K562 (cell line): ENCODE measurements around the gene SEPHS2. TPM values are rescaled to one million over a fixed set of nuclear protein-coding genes. Genes with fewer than 3 reads are reported as not detected.

ENCODE experiments used
- ATAC-seq: fragments of 200-7000 bp; cut with Tn5 transposase; 3 replicates; pipeline ENCODE4 v1.9.1; 2020; ENCODE audit warnings: moderate library complexity
- BruUV-seq: library from RNA; stranded (reverse); fragments of 400-500 nt; replicated peaks from 2 replicates; lab custom pipeline; 2021; lab: Mats Ljungman, UMichigan
- CTCF ChIA-PET: fragments of 300-600 bp; formaldehyde crosslinking; extraction: SDS; loops from one replicate; lab custom pipeline; 2021; ENCODE audit warnings: low intra/inter-chr PET ratio; lab: Yijun Ruan, JAX
- POLR2A ChIA-PET: fragments of 300-600, 350-650 bp; sonication (Branson Sonifier 250); formaldehyde crosslinking; extraction: SDS; loops from one replicate; lab custom pipeline; 2021; ENCODE audit warnings: antibody characterized with exemption, inconsistent platforms; lab: Yijun Ruan, JAX
- DNase-seq, 4 experiments: peaks; one replicate each; pipeline versions ENCODE4 v3.0.0 to v3.0.0-alpha.2; 2011 to 2018; ENCODE audit warnings: low spot score in 3 of 4, mixed read lengths in 3 of 4; ENCODE audit errors: extremely low read depth in 1 of 4
- FAIRE-seq: peaks from 2 replicates; lab custom pipeline; 2011; peaks lifted over from hg19 to GRCh38; lab: Jason Lieb, UNC
- H2AFZ ChIP-seq: 2 replicates; pipeline ENCODE4 v1.6.0; 2011; ENCODE audit warnings: low read depth, low read length, control low read depth, inconsistent platforms
- H3K27ac ChIP-seq: fragments of 200-600 bp; 3 replicates; pipeline ENCODE4 v1.8.0; 2011; ENCODE audit warnings: low read depth, mild to moderate bottlenecking, control low read depth, inconsistent platforms, low read length, moderate library complexity, mixed read lengths; ENCODE audit errors: extremely low read depth
- H3K27me3 ChIP-seq, 2 experiments: fragments of 300-600 bp in 1 of 2; 2 replicates in 1 of 2; 3 replicates in 1 of 2; pipeline versions ENCODE4 v1.6.0 to v1.8.0; 2011; ENCODE audit warnings: inconsistent platforms in 2 of 2, low read length in 2 of 2, mild to moderate bottlenecking in 1 of 2, mixed read lengths in 1 of 2, moderate library complexity in 1 of 2; ENCODE audit not compliant: control insufficient read depth in 2 of 2, insufficient read depth in 2 of 2
- H3K36me3 ChIP-seq: fragments of 300-600 bp; 3 replicates; pipeline ENCODE4 v1.8.0; 2011; ENCODE audit warnings: mild to moderate bottlenecking, low read length, inconsistent platforms; ENCODE audit not compliant: control insufficient read depth, insufficient read depth
- H3K4me1 ChIP-seq, 2 experiments: fragments of 200-600 bp in 1 of 2; replicated peaks in 1 of 2; 2 replicates in 1 of 2; 3 replicates in 1 of 2; pipeline versions ENCODE4 v1.5.1 to v1.8.0; 2011; ENCODE audit warnings: inconsistent platforms in 2 of 2, low read length in 2 of 2, mild to moderate bottlenecking in 1 of 2, mixed read lengths in 1 of 2, moderate library complexity in 1 of 2; ENCODE audit not compliant: control insufficient read depth in 2 of 2, insufficient read depth in 2 of 2
- H3K4me2 ChIP-seq: 2 replicates; pipeline ENCODE4 v1.6.1; 2011; ENCODE audit warnings: low read length, control low read depth, inconsistent platforms, mixed read lengths; ENCODE audit not compliant: insufficient read depth
- H3K4me3 ChIP-seq: fragments of 200-600 bp; sonication (generic), shearing (Covaris generic); 2 replicates; pipeline ENCODE4 v1.5.1; 2016; ENCODE audit warnings: control low read depth, inconsistent platforms
- H3K79me2 ChIP-seq: fragments of 200-600 bp; 3 replicates; pipeline ENCODE4 v1.8.0; 2011; ENCODE audit warnings: low read length, inconsistent platforms; ENCODE audit not compliant: control insufficient read depth, insufficient read depth
- H3K9ac ChIP-seq, 2 experiments: 2 replicates each; pipeline versions ENCODE4 v1.6.0 to v1.6.1; 2011; ENCODE audit warnings: low read depth in 2 of 2, low read length in 2 of 2, control low read depth in 1 of 2, inconsistent platforms in 1 of 2, mild to moderate bottlenecking in 1 of 2, mixed read lengths in 1 of 2; ENCODE audit not compliant: insufficient read depth in 1 of 2
- H3K9me1 ChIP-seq: one replicate; pipeline ENCODE4 v1.6.0; 2011; ENCODE audit warnings: inconsistent platforms, mild to moderate bottlenecking, low read length, moderate library complexity; ENCODE audit not compliant: control insufficient read depth, insufficient read depth
- H3K9me3 ChIP-seq: replicated peaks from 2 replicates; pipeline ENCODE4 v1.5.1; 2011; ENCODE audit warnings: low read depth, low read length, inconsistent platforms; ENCODE audit not compliant: control insufficient read depth, insufficient read depth
- H4K20me1 ChIP-seq: replicated peaks from 2 replicates; pipeline ENCODE4 v1.6.1; 2011; ENCODE audit warnings: low read length, inconsistent platforms, mixed read lengths; ENCODE audit not compliant: control insufficient read depth, insufficient read depth
- CREBBP ChIP-seq: IDR thresholded peaks from one replicate; pipeline ENCODE4 v1.6.1; 2012; ENCODE audit warnings: low read depth, mild to moderate bottlenecking, control low read depth, inconsistent platforms, low read length
- CREM ChIP-seq: IDR thresholded peaks from 2 replicates; pipeline ENCODE4 v1.6.1; 2014; ENCODE audit warnings: antibody characterized with exemption, low read depth
- FOXJ3 ChIP-seq: sonication (generic); formaldehyde crosslinking; IDR thresholded peaks from 2 replicates; pipeline ENCODE4 v1.4.0; 2020; ENCODE audit warnings: mild to moderate bottlenecking, missing genetic modification reagents
- FOXM1 ChIP-seq, 2 experiments: fragments of 450-650 bp in 1 of 2; sonication (generic) in 1 of 2; formaldehyde crosslinking in 1 of 2; IDR thresholded peaks; 2 replicates each; pipeline versions ENCODE4 v1.6.1 to v1.9.0; 2017 to 2022; ENCODE audit warnings: low read depth in 2 of 2, mild to moderate bottlenecking in 2 of 2, missing genetic modification reagents in 1 of 2, moderate library complexity in 1 of 2
- JUND ChIP-seq, 2 experiments: IDR thresholded peaks; 2 replicates in 1 of 2; 3 replicates in 1 of 2; pipeline ENCODE4 v1.6.1; 2011; ENCODE audit warnings: borderline replicate concordance in 2 of 2, low read depth in 2 of 2, low read length in 2 of 2, improper control_type of control experiment in 1 of 2, missing biosample characterization in 1 of 2, missing genetic modification characterization in 1 of 2, missing genetic modification reagents in 1 of 2
- KDM5B ChIP-seq: fragments of 200-600 bp; sonication (generic); IDR thresholded peaks from 2 replicates; pipeline ENCODE4 v1.6.1; 2012; ENCODE audit warnings: low read depth, mild to moderate bottlenecking, moderate library complexity, low read length, control low read depth, inconsistent platforms; ENCODE audit not compliant: insufficient replicate concordance
- MEIS2 ChIP-seq: fragments of 450-650 bp; IDR thresholded peaks from 2 replicates; pipeline ENCODE4 v1.6.1; 2014; ENCODE audit warnings: mild to moderate bottlenecking; ENCODE audit not compliant: partially characterized antibody
- POLR2G ChIP-seq: fragments of 200-400 bp; formaldehyde crosslinking; IDR thresholded peaks from 2 replicates; pipeline ENCODE4 v1.6.1; 2017; ENCODE audit warnings: low read depth, mild to moderate bottlenecking, antibody characterized with exemption, low read length, moderate library complexity
- RBFOX2 ChIP-seq: fragments of 200-400 bp; formaldehyde crosslinking; IDR thresholded peaks from 2 replicates; pipeline ENCODE4 v1.6.1; 2017; ENCODE audit warnings: low read depth, mild to moderate bottlenecking, low read length, moderate library complexity
- SAFB ChIP-seq: fragments of 200-400 bp; formaldehyde crosslinking; IDR thresholded peaks from 2 replicates; pipeline ENCODE4 v1.6.1; 2017; ENCODE audit warnings: low read depth, low read length, borderline replicate concordance
- SMARCE1 ChIP-seq: fragments of 450-650 bp; IDR thresholded peaks from 2 replicates; pipeline ENCODE4 v1.7.1; 2016; ENCODE audit warnings: mild to moderate bottlenecking
- SUPT5H ChIP-seq: fragments of 450-650 bp; IDR thresholded peaks from 2 replicates; pipeline ENCODE4 v1.6.1; 2016
- ZFX ChIP-seq: sonication (generic); formaldehyde crosslinking; IDR thresholded peaks from 2 replicates; pipeline ENCODE4 v1.8.0; 2022; ENCODE audit warnings: mild to moderate bottlenecking, missing genetic modification reagents, moderate library complexity
- ZNF79 ChIP-seq: fragments of 250-450 bp; sonication (Bioruptor Pico); IDR thresholded peaks from 2 replicates; pipeline ENCODE4 v1.4.0; 2020; ENCODE audit warnings: low read depth, mild to moderate bottlenecking, moderate library complexity
- WGBS: fragments of 100-300 bp; shearing (Covaris generic); methylation state at CpG from one replicate; pipeline ENCODE4 v1.1.6; 2016; ENCODE audit warnings: low coverage, mixed read lengths; ENCODE audit not compliant: insufficient coverage; ENCODE audit errors: missing lambda C conversion rate; 5-methylcytosine and 5-hydroxymethylcytosine counted together
- in situ Hi-C: fragments of 300-500 bp; cut with MboI; formaldehyde crosslinking; loops from 4 replicates; pipeline ENCODE4 v1.15.0; 2018; ENCODE audit warnings: inconsistent platforms, mixed read lengths
- intact Hi-C: fragments of 100-400 bp; cut with micrococcal nuclease; formaldehyde crosslinking; loops from 2 replicates; pipeline ENCODE4 v1.14.2; 2022
- polyA plus RNA-seq, 8 experiments: library from polyadenylated mRNA; depleted of rRNA in 4 of 8; stranded (reverse) in 5 of 8; unstranded in 3 of 8; fragments of >200 nt; fragmentation: Nextera tagmentation in 2 of 8; fragmentation: Illumina TruSeq in 1 of 8; extraction: Ambion mirVana in 2 of 8; extraction: Trizol in 1 of 8; gene quantifications; 2 replicates each; pipeline versions ENCODE4 v1.2.1 to v1.2.3, GENCODE V29; 2011 to 2014; ENCODE audit warnings: inconsistent platforms in 1 of 8, missing spikeins in 1 of 8
- total RNA-seq, 7 experiments: library from RNA; depleted of rRNA in 6 of 7; stranded (reverse); fragments of >200 nt in 6 of 7; fragmentation: Illumina TruSeq in 2 of 7; extraction: Trizol in 2 of 7; gene quantifications; 2 replicates each; pipeline versions ENCODE4 v1.2.1 to v1.2.3, GENCODE V29; 2011 to 2021; ENCODE audit warnings: low replicate concordance in 1 of 7
- TF ChIP-seq, protein P1 (sequence below): fragments of 250-450 bp; sonication (Bioruptor Pico); IDR thresholded peaks from 2 replicates; pipeline ENCODE4 v1.4.0; 2020; ENCODE audit warnings: borderline replicate concordance
- TF ChIP-seq, protein P2 (sequence below), 2 experiments: IDR thresholded peaks in 1 of 2; conservative IDR thresholded peaks in 1 of 2; 2 replicates each; pipeline ENCODE4 v1.6.1; 2016; ENCODE audit warnings: low read depth in 2 of 2, mild to moderate bottlenecking in 1 of 2, missing compliant biosample characterization in 1 of 2, missing genetic modification characterization in 1 of 2, moderate library complexity in 1 of 2

The SEPHS2 gene
- total and polyA plus RNA-seq, 9 of the 15 experiments (the other 6 are each of a cell fraction or from before 2014, with no cell fraction given), result 20.9 to 90.6 (median 43.4) TPM

DNA sequence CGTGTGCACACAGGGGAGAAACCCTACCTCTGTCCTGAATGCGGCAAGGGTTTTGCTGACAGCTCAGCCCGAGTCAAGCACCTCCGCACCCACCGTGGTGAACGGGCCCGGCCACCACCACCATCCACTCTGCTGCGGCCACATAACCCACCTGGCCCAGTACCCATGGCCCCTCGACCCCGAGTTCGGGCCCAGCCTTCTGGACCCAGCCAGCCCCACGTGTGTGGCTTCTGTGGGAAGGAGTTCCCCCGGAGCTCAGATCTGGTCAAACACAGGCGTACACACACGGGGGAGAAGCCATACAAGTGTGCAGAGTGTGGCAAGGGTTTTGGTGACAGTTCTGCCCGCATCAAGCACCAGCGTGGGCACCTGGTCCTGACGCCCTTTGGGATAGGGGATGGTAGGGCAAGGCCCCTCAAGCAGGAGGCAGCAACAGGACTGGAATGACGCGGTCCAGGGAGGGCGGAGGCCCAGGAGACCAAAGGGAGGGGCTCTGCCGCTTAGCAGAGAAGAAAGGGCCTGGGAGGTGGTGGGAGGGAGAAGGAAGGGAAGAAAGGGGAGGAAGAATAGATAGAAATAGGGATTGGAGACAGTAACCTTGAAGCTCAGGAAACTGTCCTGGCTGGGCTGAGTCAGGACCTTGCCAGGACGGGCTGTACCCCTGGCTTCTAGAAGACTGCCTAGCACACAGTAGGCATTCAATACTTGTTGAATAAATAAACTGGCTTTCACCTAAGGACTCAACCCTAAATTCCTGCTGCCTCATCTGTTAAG is 46.8 kb downstream of the SEPHS2 start:
- Histone ChIP-seq H4K20me1 (no peaks in the 10 kb centered on the region), H3K9me3 (no peaks in the 10 kb centered on the region), H3K27ac (no peak overlapping the region), H3K4me1 (peaks cover 33 to 64% of the 10 kb centered on the region in 2 experiments), H3K9me1 (no peaks in the 10 kb centered on the region), H3K79me2 (peaks cover 10% of the 10 kb centered on the region), H3K36me3 (peaks cover 21% of the 10 kb centered on the region; the same call in 2 of the 3 replicates), H3K4me3 (no peak overlapping the region), H3K9ac (peak overlapping the region in 1 of 2 experiments; percentile 61; a peak in 1 of 4 replicates), H2AFZ (no peak overlapping the region), H3K4me2 (no peak overlapping the region), H3K27me3 (no peaks in the 10 kb centered on the region)
- no TSS peak for BruUV-seq
- WGBS, result 80% methylated on average over 17 of the region's 23 CpGs
- ChIA-PET CTCF (no interaction called here), POLR2A (interaction anchor here (0.6 to 1.0 kb wide), 3 partner anchors 16 to 759 kb away, joined by 3 read pairs; no protein-coding TSS in a partner anchor)
- peak; percentile 47 for TF ChIP-seq POLR2G
- TF ChIP-seq KDM5B, result peak; percentile 13
- TF ChIP-seq JUND (IDR thresholded peaks at IDR 0.05; ENCODE audit: borderline replicate concordance, low read depth, low read length), result no peak
- no peak for TF ChIP-seq JUND (tag; IDR thresholded peaks at IDR 0.05; ENCODE audit: borderline replicate concordance, low read depth, low read length)
- TF ChIP-seq SMARCE1, result no peak
- peak; percentile 25; the same call in 1 of the 2 replicates for TF ChIP-seq ZFX (CRISPR knock-in tag)
- TF ChIP-seq, protein P1, sequence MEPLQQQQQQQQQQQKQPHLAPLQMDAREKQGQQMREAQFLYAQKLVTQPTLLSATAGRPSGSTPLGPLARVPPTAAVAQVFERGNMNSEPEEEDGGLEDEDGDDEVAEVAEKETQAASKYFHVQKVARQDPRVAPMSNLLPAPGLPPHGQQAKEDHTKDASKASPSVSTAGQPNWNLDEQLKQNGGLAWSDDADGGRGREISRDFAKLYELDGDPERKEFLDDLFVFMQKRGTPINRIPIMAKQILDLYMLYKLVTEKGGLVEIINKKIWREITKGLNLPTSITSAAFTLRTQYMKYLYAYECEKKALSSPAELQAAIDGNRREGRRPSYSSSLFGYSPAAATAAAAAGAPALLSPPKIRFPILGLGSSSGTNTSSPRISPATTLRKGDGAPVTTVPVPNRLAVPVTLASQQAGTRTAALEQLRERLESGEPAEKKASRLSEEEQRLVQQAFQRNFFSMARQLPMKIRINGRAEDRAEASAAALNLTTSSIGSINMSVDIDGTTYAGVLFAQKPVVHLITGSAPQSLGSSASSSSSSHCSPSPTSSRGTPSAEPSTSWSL (CRISPR knock-in tag), result no peak
- TF ChIP-seq CREBBP, result no peak
- TF ChIP-seq SUPT5H, result 0 out of 2 replicates have a peak, but pooled peaks have one; percentile 15
- no peak for TF ChIP-seq ZNF79 (CRISPR knock-in tag)
- no peak for TF ChIP-seq FOXM1 (IDR thresholded peaks at IDR 0.05; ENCODE audit: low read depth)
- no peak for TF ChIP-seq FOXM1 (CRISPR knock-in tag; IDR thresholded peaks at IDR 0.05; ENCODE audit: low read depth)
- TF ChIP-seq RBFOX2, result peak; percentile 48
- 0 out of 2 replicates have a peak, but pooled peaks have one; percentile 8 for TF ChIP-seq CREM
- TF ChIP-seq MEIS2, result no peak
- no peak for TF ChIP-seq SAFB
- no peak for TF ChIP-seq FOXJ3 (CRISPR knock-in tag)
- TF ChIP-seq, protein P2, sequence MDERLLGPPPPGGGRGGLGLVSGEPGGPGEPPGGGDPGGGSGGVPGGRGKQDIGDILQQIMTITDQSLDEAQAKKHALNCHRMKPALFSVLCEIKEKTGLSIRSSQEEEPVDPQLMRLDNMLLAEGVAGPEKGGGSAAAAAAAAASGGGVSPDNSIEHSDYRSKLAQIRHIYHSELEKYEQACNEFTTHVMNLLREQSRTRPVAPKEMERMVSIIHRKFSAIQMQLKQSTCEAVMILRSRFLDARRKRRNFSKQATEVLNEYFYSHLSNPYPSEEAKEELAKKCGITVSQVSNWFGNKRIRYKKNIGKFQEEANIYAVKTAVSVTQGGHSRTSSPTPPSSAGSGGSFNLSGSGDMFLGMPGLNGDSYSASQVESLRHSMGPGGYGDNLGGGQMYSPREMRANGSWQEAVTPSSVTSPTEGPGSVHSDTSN (CRISPR knock-in tag; IDR thresholded peaks at IDR 0.05; ENCODE audit: low read depth), result no peak
- TF ChIP-seq, protein P2 (tag; conservative IDR thresholded peaks at IDR 0.05; ENCODE audit: low read depth), result no peak
- FAIRE-seq, result no peak
- intact Hi-C loops (no loop called here), in situ Hi-C loops (no loop called here)
- DNase-seq, result no peak
- no peak for ATAC-seq
